GM12878 (cell line): ENCODE results near the gene NECAB3. TPM values are rescaled to one million over a fixed set of nuclear protein-coding genes. Genes with fewer than 3 reads are reported as not detected.

Experiments
- ATAC-seq: fragments of 200-7000 bp; cut with Tn5 transposase; 3 replicates; pipeline ENCODE4 v1.9.1; 2020; ENCODE audit warnings: mild to moderate bottlenecking, moderate library complexity
- BruUV-seq: library from RNA; stranded (reverse); fragments of 400-500 nt; replicated peaks from 2 replicates; lab custom pipeline; 2021; lab: Mats Ljungman, UMichigan
- CTCF ChIA-PET: fragments of 300-600 bp; sonication (Branson Sonifier 250); formaldehyde crosslinking; extraction: SDS; loops from one replicate; lab custom pipeline; 2021; ENCODE audit warnings: inconsistent platforms; lab: Yijun Ruan, JAX
- POLR2A ChIA-PET: fragments of 350-600 bp; formaldehyde crosslinking; extraction: SDS; loops from one replicate; lab custom pipeline; 2021; ENCODE audit warnings: inconsistent platforms; lab: Charles Lee
- RAD21 ChIA-PET: fragments of 300-600 bp; sonication (Branson Sonifier 250); formaldehyde crosslinking; loops from one replicate; lab custom pipeline; 2023; ENCODE audit warnings: antibody characterized with exemption; ENCODE audit not compliant: unreplicated experiment; lab: Charles Lee
- SMC1A ChIA-PET: fragments of 300-600 bp; sonication (Branson Sonifier 250); formaldehyde crosslinking; loops from one replicate; lab custom pipeline; 2023; ENCODE audit not compliant: unreplicated experiment, uncharacterized antibody; lab: Charles Lee
- DNase-seq: peaks from one replicate; pipeline ENCODE4 v3.0.0-alpha.2; 2011; ENCODE audit warnings: low read depth, low spot score
- FAIRE-seq: peaks from 3 replicates; lab custom pipeline; 2011; peaks lifted over from hg19 to GRCh38; lab: Jason Lieb, UNC
- H2AFZ ChIP-seq: 2 replicates; pipeline ENCODE4 v1.6.0; 2011; ENCODE audit warnings: low read depth, low read length, control low read depth; ENCODE audit not compliant: control insufficient read depth
- H3K27ac ChIP-seq: 2 replicates; pipeline ENCODE4 v1.5.1; 2011; ENCODE audit warnings: control low read depth; ENCODE audit not compliant: control insufficient read depth, insufficient read depth
- H3K27me3 ChIP-seq, 2 experiments: replicated peaks in 1 of 2; 2 replicates each; pipeline versions ENCODE4 v1.6.0 to v1.6.1; 2011; ENCODE audit warnings: low read length in 1 of 2; ENCODE audit not compliant: control insufficient read depth in 2 of 2, insufficient read depth in 2 of 2
- H3K36me3 ChIP-seq, 2 experiments: 2 replicates each; pipeline ENCODE4 v1.5.1; 2011; ENCODE audit warnings: low read length in 1 of 2; ENCODE audit not compliant: control insufficient read depth in 2 of 2, insufficient read depth in 2 of 2
- H3K4me1 ChIP-seq: 2 replicates; pipeline ENCODE4 v1.6.1; 2011; ENCODE audit warnings: mild to moderate bottlenecking, low read length, moderate library complexity, mixed read lengths; ENCODE audit not compliant: control insufficient read depth, insufficient read depth
- H3K4me2 ChIP-seq: 2 replicates; pipeline ENCODE4 v1.6.0; 2011; ENCODE audit warnings: control low read depth; ENCODE audit not compliant: control insufficient read depth, insufficient read depth
- H3K4me3 ChIP-seq: fragments of 200-600 bp; sonication (generic); 2 replicates; pipeline ENCODE4 v1.5.1; 2016
- H3K79me2 ChIP-seq: 2 replicates; pipeline ENCODE4 v1.6.0; 2011; ENCODE audit warnings: low read length; ENCODE audit not compliant: control insufficient read depth, insufficient read depth
- H3K9ac ChIP-seq: 2 replicates; pipeline ENCODE4 v1.8.0; 2011; ENCODE audit warnings: low read length, control low read depth, mixed read lengths; ENCODE audit not compliant: control insufficient read depth, insufficient read depth
- H3K9me3 ChIP-seq: replicated peaks from 3 replicates; pipeline ENCODE4 v1.5.1; 2011; ENCODE audit warnings: mild to moderate bottlenecking, low read length; ENCODE audit not compliant: control insufficient read depth, insufficient read depth
- H4K20me1 ChIP-seq: 2 replicates; pipeline ENCODE4 v1.6.0; 2011; ENCODE audit not compliant: control insufficient read depth, insufficient read depth
- BACH1 ChIP-seq: fragments of 450-650 bp; IDR thresholded peaks from 2 replicates; pipeline ENCODE4 v1.6.1; 2017; ENCODE audit warnings: mild to moderate bottlenecking, borderline replicate concordance
- CBX3 ChIP-seq: fragments of 200-600 bp; sonication (generic); IDR thresholded peaks from 2 replicates; pipeline ENCODE4 v1.6.1; 2016; ENCODE audit warnings: low read depth, borderline replicate concordance
- GATAD2B ChIP-seq: fragments of 450-650 bp; conservative IDR thresholded peaks from 2 replicates; pipeline ENCODE4 v1.6.1; 2017; ENCODE audit warnings: low read depth, mild to moderate bottlenecking, moderate library complexity
- IKZF1 ChIP-seq: fragments of 450-650 bp; conservative IDR thresholded peaks from 2 replicates; pipeline ENCODE4 v1.6.1; 2017; ENCODE audit warnings: antibody characterized with exemption, mild to moderate bottlenecking
- IRF4 ChIP-seq: IDR thresholded peaks from 2 replicates; pipeline ENCODE4 v1.6.1; 2011; ENCODE audit warnings: low read depth, low read length
- MTA2 ChIP-seq: fragments of 450-650 bp; IDR thresholded peaks from 2 replicates; pipeline ENCODE4 v1.6.1; 2016; ENCODE audit warnings: low read depth, mild to moderate bottlenecking, moderate library complexity
- NR2C1 ChIP-seq: fragments of 450-650 bp; IDR thresholded peaks from 2 replicates; pipeline ENCODE4 v1.6.1; 2017; ENCODE audit warnings: antibody characterized with exemption, mild to moderate bottlenecking, moderate library complexity
- PAX8 ChIP-seq: fragments of 450-650 bp; IDR thresholded peaks from 2 replicates; pipeline ENCODE4 v1.6.1; 2017; ENCODE audit warnings: mild to moderate bottlenecking, moderate library complexity
- POU2F2 ChIP-seq: IDR thresholded peaks from 3 replicates; pipeline ENCODE4 v1.6.1; 2011; ENCODE audit warnings: low read depth, mild to moderate bottlenecking, low read length, borderline replicate concordance
- PRDM15 ChIP-seq: fragments of 450-650 bp; formaldehyde crosslinking; IDR thresholded peaks from 2 replicates; pipeline ENCODE4 v1.4.0; 2020; ENCODE audit warnings: mild to moderate bottlenecking, moderate library complexity
- RAD51 ChIP-seq: fragments of 450-650 bp; IDR thresholded peaks from 2 replicates; pipeline ENCODE4 v1.6.1; 2016; ENCODE audit warnings: moderate library complexity, mild to moderate bottlenecking, inconsistent platforms
- RB1 ChIP-seq: fragments of 450-650 bp; formaldehyde crosslinking; IDR thresholded peaks from 2 replicates; pipeline ENCODE4 v1.6.1; 2017; ENCODE audit warnings: mild to moderate bottlenecking, borderline replicate concordance
- TARDBP ChIP-seq: IDR thresholded peaks from 2 replicates; pipeline ENCODE4 v1.6.1; 2016; ENCODE audit warnings: borderline replicate concordance
- TBL1XR1 ChIP-seq: IDR thresholded peaks from 2 replicates; pipeline ENCODE4 v1.6.1; 2012; ENCODE audit warnings: low read depth, low read length, improper control_type of control experiment
- WGBS: methylation state at CpG from one replicate; pipeline ENCODE4 v1.1.6; 2016; ENCODE audit warnings: low lambda C conversion rate; ENCODE audit not compliant: insufficient replicate concordance, insufficient coverage; ENCODE audit errors: missing lambda C conversion rate; 5-methylcytosine and 5-hydroxymethylcytosine counted together
- in situ Hi-C: fragments of 300-500 bp; cut with MboI; formaldehyde crosslinking; loops from 9 replicates; pipeline ENCODE4 v1.14.3; 2018; ENCODE audit warnings: mixed read lengths
- intact Hi-C: fragments of 100-400 bp; cut with micrococcal nuclease; formaldehyde crosslinking; loops from one replicate; pipeline ENCODE4 v1.14.2; 2022; ENCODE audit not compliant: unreplicated experiment
- polyA plus RNA-seq, 11 experiments: library from polyadenylated mRNA; depleted of rRNA in 4 of 11; unstranded in 6 of 11; stranded (reverse) in 5 of 11; fragments of >200 nt; fragmentation: Nextera tagmentation in 4 of 11; fragmentation: Illumina TruSeq in 1 of 11; extraction: Ambion mirVana in 4 of 11; extraction: Trizol in 1 of 11; gene quantifications; 1 replicate in 1 of 11; 2 replicates in 10 of 11; pipeline versions ENCODE4 v1.2.1 to v1.2.3, GENCODE V29; 2011 to 2016; ENCODE audit warnings: inconsistent platforms in 2 of 11, missing spikeins in 2 of 11, low read depth in 1 of 11
- total RNA-seq, 4 experiments: library from RNA; depleted of rRNA in 3 of 4; stranded (reverse); fragments of >200 nt in 3 of 4; fragmentation: Illumina TruSeq in 1 of 4; extraction: Trizol in 1 of 4; gene quantifications; 2 replicates each; pipeline versions ENCODE4 v1.2.1 to v1.2.3, GENCODE V29; 2013 to 2021
- TF ChIP-seq, protein P1 (sequence below): fragments of 450-650 bp; IDR thresholded peaks from 2 replicates; pipeline ENCODE4 v1.6.1; 2017; ENCODE audit warnings: antibody characterized with exemption, mild to moderate bottlenecking, moderate library complexity
- TF ChIP-seq, protein P2 (sequence below): fragments of 450-650 bp; IDR thresholded peaks from 2 replicates; pipeline ENCODE4 v1.6.1; 2017; ENCODE audit warnings: low read depth, mild to moderate bottlenecking, moderate library complexity

The NECAB3 gene
- total and polyA plus RNA-seq, 10 of the 15 experiments (the other 5 are each of a cell fraction or from before 2014, with no cell fraction given) = 0.21 to 17.0 (median 7.2) TPM

DNA sequence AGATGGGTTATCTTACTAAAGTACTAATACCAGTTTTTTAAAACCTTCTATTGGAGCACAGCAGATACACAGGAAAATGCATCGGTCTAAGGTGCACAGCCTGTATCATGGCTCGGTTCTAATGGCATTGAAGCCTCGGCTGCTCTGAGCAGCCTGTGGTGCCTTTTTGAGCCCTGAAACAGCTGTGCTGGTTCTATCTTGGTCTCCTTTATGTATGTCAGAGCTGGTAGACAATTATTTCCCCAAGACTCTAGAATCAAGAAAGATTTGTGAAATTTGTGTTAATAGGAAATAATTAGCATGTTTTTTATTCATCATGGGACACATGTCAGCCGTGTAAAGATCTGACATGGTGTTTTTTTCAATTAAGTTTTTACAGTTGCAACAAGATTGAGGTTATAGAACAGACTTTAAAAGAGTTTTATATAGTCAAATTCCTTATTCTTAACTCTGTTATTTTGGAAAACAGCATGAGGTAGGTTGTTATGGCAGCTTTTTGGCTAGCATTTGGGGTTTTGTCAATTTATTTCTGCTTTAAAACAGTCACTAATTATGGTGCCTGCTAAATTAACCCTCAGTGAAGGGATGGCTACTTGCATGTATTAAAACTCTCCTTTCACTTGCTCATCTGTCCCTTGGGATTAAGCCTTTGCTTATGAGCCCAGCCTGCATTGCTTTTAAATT is 52.4 kb downstream of the NECAB3 start (continued):
- TF ChIP-seq GATAD2B (no peak), RB1 (no peak), TBL1XR1 (no peak), NR2C1 (no peak)
- TF ChIP-seq, protein P1, sequence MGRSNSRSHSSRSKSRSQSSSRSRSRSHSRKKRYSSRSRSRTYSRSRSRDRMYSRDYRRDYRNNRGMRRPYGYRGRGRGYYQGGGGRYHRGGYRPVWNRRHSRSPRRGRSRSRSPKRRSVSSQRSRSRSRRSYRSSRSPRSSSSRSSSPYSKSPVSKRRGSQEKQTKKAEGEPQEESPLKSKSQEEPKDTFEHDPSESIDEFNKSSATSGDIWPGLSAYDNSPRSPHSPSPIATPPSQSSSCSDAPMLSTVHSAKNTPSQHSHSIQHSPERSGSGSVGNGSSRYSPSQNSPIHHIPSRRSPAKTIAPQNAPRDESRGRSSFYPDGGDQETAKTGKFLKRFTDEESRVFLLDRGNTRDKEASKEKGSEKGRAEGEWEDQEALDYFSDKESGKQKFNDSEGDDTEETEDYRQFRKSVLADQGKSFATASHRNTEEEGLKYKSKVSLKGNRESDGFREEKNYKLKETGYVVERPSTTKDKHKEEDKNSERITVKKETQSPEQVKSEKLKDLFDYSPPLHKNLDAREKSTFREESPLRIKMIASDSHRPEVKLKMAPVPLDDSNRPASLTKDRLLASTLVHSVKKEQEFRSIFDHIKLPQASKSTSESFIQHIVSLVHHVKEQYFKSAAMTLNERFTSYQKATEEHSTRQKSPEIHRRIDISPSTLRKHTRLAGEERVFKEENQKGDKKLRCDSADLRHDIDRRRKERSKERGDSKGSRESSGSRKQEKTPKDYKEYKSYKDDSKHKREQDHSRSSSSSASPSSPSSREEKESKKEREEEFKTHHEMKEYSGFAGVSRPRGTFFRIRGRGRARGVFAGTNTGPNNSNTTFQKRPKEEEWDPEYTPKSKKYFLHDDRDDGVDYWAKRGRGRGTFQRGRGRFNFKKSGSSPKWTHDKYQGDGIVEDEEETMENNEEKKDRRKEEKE = no peak

GRCh38 chr20:33612001-33612400 is 62.2 kb downstream of the NECAB3 start:
- no TSS peak for BruUV-seq
- H3K27me3 ChIP-seq = no peaks in the 10 kb centered on the region
- ChIA-PET RAD21 (no interaction called here), CTCF (no interaction called here), SMC1A (interaction anchor here (0.6 to 1.2 kb wide), 2 partner anchors 13 to 243 kb away, joined by 3 read pairs; no protein-coding TSS in a partner anchor), POLR2A (no interaction called here)
- H3K79me2 ChIP-seq = no peaks in the 10 kb centered on the region
- no peaks in the 10 kb centered on the region for H3K9me3 ChIP-seq
- WGBS = 47% methylated on average over 4 of the region's 4 CpGs
- no peak overlapping the region for H3K27ac ChIP-seq
- H3K4me2 ChIP-seq = no peak overlapping the region
- DNase-seq (no peak), FAIRE-seq (no peak), ATAC-seq (no peak)
- H3K9ac ChIP-seq = no peak overlapping the region
- H3K4me3 ChIP-seq = no peak overlapping the region
- peaks cover 0 to 6% of the 10 kb centered on the region in 2 experiments; a peak in 1 of 4 replicates for H3K36me3 ChIP-seq
- peaks cover 5% of the 10 kb centered on the region for H3K4me1 ChIP-seq
- in situ Hi-C loops = no loop called here
- no peaks in the 10 kb centered on the region for H4K20me1 ChIP-seq
- intact Hi-C loops = no loop called here
- no peak overlapping the region for H2AFZ ChIP-seq
- TF ChIP-seq IKZF1 (no peak), CBX3 (no peak), POU2F2 (no peak), PRDM15 (CRISPR knock-in tag) (no peak), BACH1 (no peak), TARDBP (no peak), RAD51 (no peak), MTA2 (no peak), IRF4 (no peak), PAX8 (no peak)
- TF ChIP-seq, protein P2, sequence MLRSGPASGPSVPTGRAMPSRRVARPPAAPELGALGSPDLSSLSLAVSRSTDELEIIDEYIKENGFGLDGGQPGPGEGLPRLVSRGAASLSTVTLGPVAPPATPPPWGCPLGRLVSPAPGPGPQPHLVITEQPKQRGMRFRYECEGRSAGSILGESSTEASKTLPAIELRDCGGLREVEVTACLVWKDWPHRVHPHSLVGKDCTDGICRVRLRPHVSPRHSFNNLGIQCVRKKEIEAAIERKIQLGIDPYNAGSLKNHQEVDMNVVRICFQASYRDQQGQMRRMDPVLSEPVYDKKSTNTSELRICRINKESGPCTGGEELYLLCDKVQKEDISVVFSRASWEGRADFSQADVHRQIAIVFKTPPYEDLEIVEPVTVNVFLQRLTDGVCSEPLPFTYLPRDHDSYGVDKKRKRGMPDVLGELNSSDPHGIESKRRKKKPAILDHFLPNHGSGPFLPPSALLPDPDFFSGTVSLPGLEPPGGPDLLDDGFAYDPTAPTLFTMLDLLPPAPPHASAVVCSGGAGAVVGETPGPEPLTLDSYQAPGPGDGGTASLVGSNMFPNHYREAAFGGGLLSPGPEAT = no peak
